HL-60 (cell line): ENCODE measurements around the gene YIPF6.

Source experiments
- DNase-seq, 2 experiments: peaks; one replicate each; pipeline ENCODE4 v3.0.0-alpha.2; 2010 to 2020; ENCODE audit warnings: low read depth in 1 of 2, low spot score in 1 of 2
- H3K27ac ChIP-seq: fragments of 250-450 bp; sonication (Bioruptor Pico); replicated peaks from 2 replicates; pipeline ENCODE4 v1.5.1; 2020; ENCODE audit warnings: mild to moderate bottlenecking, moderate library complexity
- H3K27me3 ChIP-seq: fragments of 250-450 bp; sonication (Bioruptor Pico); 2 replicates; pipeline ENCODE4 v1.5.1; 2021; ENCODE audit warnings: mild to moderate bottlenecking, moderate library complexity; ENCODE audit not compliant: insufficient read depth, poor library complexity, severe bottlenecking
- H3K4me3 ChIP-seq: replicated peaks from 2 replicates; pipeline ENCODE4 v1.5.1; 2011; ENCODE audit warnings: mild to moderate bottlenecking, control low read depth, low read length; ENCODE audit not compliant: insufficient read depth
- CTCF ChIP-seq: IDR thresholded peaks from one replicate; pipeline ENCODE4 v1.5.1; 2011; ENCODE audit warnings: low read length, control low read depth, inconsistent platforms; ENCODE audit not compliant: insufficient read depth
- GABPA ChIP-seq: IDR thresholded peaks from 2 replicates; pipeline ENCODE4 v1.6.1; 2012; ENCODE audit warnings: low read depth
- POLR2AphosphoS5 ChIP-seq: IDR thresholded peaks from 2 replicates; pipeline ENCODE4 v1.6.1; 2012; ENCODE audit warnings: low read depth
- REST ChIP-seq: IDR thresholded peaks from 2 replicates; pipeline ENCODE4 v1.6.1; 2012; ENCODE audit warnings: low read depth; ENCODE audit not compliant: insufficient replicate concordance
- SPI1 ChIP-seq: IDR thresholded peaks from 2 replicates; pipeline ENCODE4 v1.6.1; 2012; ENCODE audit warnings: low read depth, mild to moderate bottlenecking, borderline replicate concordance
- long read RNA-seq: library from polyadenylated mRNA; unstranded; transcript quantifications from one replicate; pipeline ENCODE4 v2.0.0, GENCODE V29; 2020

Gene YIPF6
- long read RNA-seq, full-length matches to known transcripts: 66 of 91 reads
- long read RNA-seq, partial matches to known transcripts: 1 of 91 reads
- long read RNA-seq, other reads (novel, unspliced or antisense): 24 of 91 reads

GRCh38 chrX:68498508-68499379 lies at the start of gene YIPF6:
TSS of gene YIPF6 (plus strand) at chrX:68499051. CDS start at chrX:68499067, 16 bp downstream.
- H3K27me3 ChIP-seq: no peaks in the 10 kb centered on the region
- TF ChIP-seq GABPA: no peak
- TF ChIP-seq POLR2AphosphoS5: peak; percentile 66; the same call in 1 of the 2 replicates

GRCh38 chrX:68451720-68452119 lies 47.1 kb upstream of the YIPF6 start:
- no peak for DNase-seq
- H3K27me3 ChIP-seq: no peaks in the 10 kb centered on the region
- TF ChIP-seq POLR2AphosphoS5: no peak
- TF ChIP-seq CTCF: no peak
- TF ChIP-seq SPI1: no peak
- TF ChIP-seq GABPA: no peak
- TF ChIP-seq REST: no peak
- H3K4me3 ChIP-seq: no peak overlapping the region
- no peak overlapping the region for H3K27ac ChIP-seq

More at GRCh38 chrX:68498508-68499379, at the start of gene YIPF6:
- peak in 1 of 2 experiments; percentile 75 for DNase-seq
- H3K4me3 ChIP-seq: peak within 1 kb of the TSS; percentile 65
- peak within 1 kb of the TSS; percentile 95 for H3K27ac ChIP-seq

- Histone ChIP-seq H3K27me3 (no peaks in the 10 kb centered on the region), H3K27ac (no peak overlapping the region), H3K4me3 (no peak overlapping the region)
- no peak for DNase-seq
- no peak for TF ChIP-seq POLR2AphosphoS5
- no peak for TF ChIP-seq REST
- no peak for TF ChIP-seq CTCF
- no peak for TF ChIP-seq GABPA
Observed at GRCh38 chrX:68454476-68455150, 44.2 kb upstream of the YIPF6 start.

- Histone ChIP-seq H3K4me3 (no peak overlapping the region), H3K27ac (no peak overlapping the region), H3K27me3 (no peaks in the 10 kb centered on the region)
- TF ChIP-seq REST (no peak), GABPA (no peak), POLR2AphosphoS5 (no peak)
- DNase-seq: no peak
Observed at GRCh38 chrX:68455151-68455510, 43.7 kb upstream of the YIPF6 start.
